ENCODE measurements around the gene GDPD5.
A peak's percentile ranks its signal among the peaks of the same experiment; 100 is the strongest.

Gene GDPD5

GRCh38 chr11:75548595-75549272 lies 23.0 kb upstream of the GDPD5 start:
- Mint-ChIP-seq H3K4me1 (peaks cover 9% of the 10 kb centered on the region), H3K27ac (no peak overlapping the region)

GRCh38 chr11:75547617-75548058 lies 21.9 kb upstream of the GDPD5 start:
- H3K36me3 Mint-ChIP-seq (ENCODE audit: low read depth): no peaks in the 10 kb centered on the region
- ATAC-seq (peak; percentile 51), DNase-seq (peak; percentile 54)
- no peak overlapping the region for H3K27ac Mint-ChIP-seq
- H3K27me3 Mint-ChIP-seq: peaks cover 4% of the 10 kb centered on the region
- no peaks in the 10 kb centered on the region for H3K9me3 Mint-ChIP-seq
- peaks cover 9% of the 10 kb centered on the region for H3K4me1 Mint-ChIP-seq
- no peak overlapping the region for H3K4me3 Mint-ChIP-seq

More at GRCh38 chr11:75548595-75549272, 23.0 kb upstream of the GDPD5 start:
- no peak overlapping the region for H3K4me3 Mint-ChIP-seq
- peaks cover 4% of the 10 kb centered on the region for H3K27me3 Mint-ChIP-seq
- DNase-seq (no peak), ATAC-seq (no peak)
- no peaks in the 10 kb centered on the region for H3K9me3 Mint-ChIP-seq
- no peaks in the 10 kb centered on the region for H3K36me3 Mint-ChIP-seq (ENCODE audit: low read depth)

- ATAC-seq (no peak), DNase-seq (no peak)
- Mint-ChIP-seq H3K4me1 (peaks cover 9% of the 10 kb centered on the region), H3K36me3 (ENCODE audit: low read depth) (no peaks in the 10 kb centered on the region), H3K4me3 (no peak overlapping the region), H3K27me3 (peaks cover 4% of the 10 kb centered on the region), H3K27ac (no peak overlapping the region), H3K9me3 (no peaks in the 10 kb centered on the region)
Observed at GRCh38 chr11:75547177-75547576, 21.4 kb upstream of the GDPD5 start.

- Mint-ChIP-seq H3K4me3 (no peak overlapping the region), H3K4me1 (peaks cover 2% of the 10 kb centered on the region), H3K36me3 (ENCODE audit: low read depth) (no peaks in the 10 kb centered on the region), H3K27ac (no peak overlapping the region), H3K9me3 (no peaks in the 10 kb centered on the region), H3K27me3 (peaks cover 4% of the 10 kb centered on the region)
- ATAC-seq (peak; percentile 18), DNase-seq (no peak)
Observed at GRCh38 chr11:75543806-75544205, 18.1 kb upstream of the GDPD5 start.

- H3K27ac Mint-ChIP-seq: no peak overlapping the region
- no peak for ATAC-seq
- H3K27me3 Mint-ChIP-seq: peaks cover 10% of the 10 kb centered on the region
- no peak for DNase-seq
- no peaks in the 10 kb centered on the region for H3K36me3 Mint-ChIP-seq (ENCODE audit: low read depth)
- no peak overlapping the region for H3K4me3 Mint-ChIP-seq
- no peaks in the 10 kb centered on the region for H3K9me3 Mint-ChIP-seq
- H3K4me1 Mint-ChIP-seq: peaks cover 16% of the 10 kb centered on the region
Observed at GRCh38 chr11:75542088-75542438, 16.3 kb upstream of the GDPD5 start.

- H3K27me3 Mint-ChIP-seq: peaks cover 8% of the 10 kb centered on the region
- H3K4me3 Mint-ChIP-seq: no peak overlapping the region
- peaks cover 22% of the 10 kb centered on the region for H3K4me1 Mint-ChIP-seq
Observed at GRCh38 chr11:75541193-75542087, 15.7 kb upstream of the GDPD5 start.

GRCh38 chr11:75539459-75540334 lies 14.0 kb upstream of the GDPD5 start:
- Mint-ChIP-seq H3K4me3 (no peak overlapping the region), H3K27me3 (peaks cover 6% of the 10 kb centered on the region), H3K27ac (no peak overlapping the region), H3K4me1 (peaks cover 25% of the 10 kb centered on the region), H3K9me3 (no peaks in the 10 kb centered on the region), H3K36me3 (ENCODE audit: low read depth) (no peaks in the 10 kb centered on the region)
- ATAC-seq (no peak), DNase-seq (no peak)

More at GRCh38 chr11:75541193-75542087, 15.7 kb upstream of the GDPD5 start:
- Mint-ChIP-seq H3K9me3 (no peaks in the 10 kb centered on the region), H3K27ac (no peak overlapping the region), H3K36me3 (ENCODE audit: low read depth) (no peaks in the 10 kb centered on the region)
- no peak for ATAC-seq
- DNase-seq: no peak

- ATAC-seq (no peak), DNase-seq (no peak)
- Mint-ChIP-seq H3K4me3 (no peak overlapping the region), H3K9me3 (no peaks in the 10 kb centered on the region), H3K4me1 (peaks cover 34% of the 10 kb centered on the region), H3K27ac (no peak overlapping the region), H3K36me3 (ENCODE audit: low read depth) (no peaks in the 10 kb centered on the region), H3K27me3 (peaks cover 6% of the 10 kb centered on the region)
Observed at GRCh38 chr11:75538150-75538942, 12.6 kb upstream of the GDPD5 start.

- H3K27ac Mint-ChIP-seq: no peak overlapping the region
- ATAC-seq: no peak
- no peaks in the 10 kb centered on the region for H3K9me3 Mint-ChIP-seq
- DNase-seq: no peak
- no peaks in the 10 kb centered on the region for H3K36me3 Mint-ChIP-seq (ENCODE audit: low read depth)
- peaks cover 6% of the 10 kb centered on the region for H3K27me3 Mint-ChIP-seq
- no peak overlapping the region for H3K4me3 Mint-ChIP-seq
- H3K4me1 Mint-ChIP-seq: peaks cover 34% of the 10 kb centered on the region
Observed at GRCh38 chr11:75537740-75538139, 12.0 kb upstream of the GDPD5 start.

GRCh38 chr11:75536786-75537641 lies 11.3 kb upstream of the GDPD5 start:
- no peaks in the 10 kb centered on the region for H3K9me3 Mint-ChIP-seq
- H3K27ac Mint-ChIP-seq: peak overlapping the region; percentile 55
- peak overlapping the region; percentile 44 for H3K4me3 Mint-ChIP-seq
- peaks cover 8% of the 10 kb centered on the region for H3K27me3 Mint-ChIP-seq
- ATAC-seq (peak; percentile 92), DNase-seq (peak; percentile 50)
- no peaks in the 10 kb centered on the region for H3K36me3 Mint-ChIP-seq (ENCODE audit: low read depth)
- peaks cover 38% of the 10 kb centered on the region for H3K4me1 Mint-ChIP-seq

GRCh38 chr11:75535071-75535470 lies 9.3 kb upstream of the GDPD5 start:
- Mint-ChIP-seq H3K27me3 (peaks cover 8% of the 10 kb centered on the region), H3K27ac (no peak overlapping the region), H3K36me3 (ENCODE audit: low read depth) (no peaks in the 10 kb centered on the region), H3K4me3 (no peak overlapping the region), H3K9me3 (no peaks in the 10 kb centered on the region), H3K4me1 (peaks cover 39% of the 10 kb centered on the region)
- DNase-seq (no peak), ATAC-seq (no peak)

GRCh38 chr11:75534259-75535069 lies 8.7 kb upstream of the GDPD5 start:
- Mint-ChIP-seq H3K9me3 (no peaks in the 10 kb centered on the region), H3K27me3 (peaks cover 8% of the 10 kb centered on the region), H3K4me1 (peaks cover 39% of the 10 kb centered on the region), H3K27ac (no peak overlapping the region), H3K4me3 (no peak overlapping the region), H3K36me3 (ENCODE audit: low read depth) (no peaks in the 10 kb centered on the region)
- ATAC-seq (no peak), DNase-seq (no peak)

Measured in activated naive CD8-positive, alpha-beta T cell treated with anti-CD3 and anti-CD28 coated beads, Interleukin-2, amount 50 U/mL, for 24 hours (primary cell).